GM12892 (cell line): ENCODE measurements around the gene AIFM1.

Experiments
- POLR2A ChIP-seq: IDR thresholded peaks from 2 replicates; pipeline ENCODE4 v1.6.1; 2011; ENCODE audit warnings: low read depth, low read length, control low read depth
- POLR2AphosphoS5 ChIP-seq: IDR thresholded peaks from 2 replicates; pipeline ENCODE4 v1.6.1; 2011; ENCODE audit warnings: low read depth, low read length, control low read depth
- TAF1 ChIP-seq: IDR thresholded peaks from 2 replicates; pipeline ENCODE4 v1.6.1; 2011; ENCODE audit warnings: low read depth, mild to moderate bottlenecking, control low read depth, low read length, borderline replicate concordance

DNA sequence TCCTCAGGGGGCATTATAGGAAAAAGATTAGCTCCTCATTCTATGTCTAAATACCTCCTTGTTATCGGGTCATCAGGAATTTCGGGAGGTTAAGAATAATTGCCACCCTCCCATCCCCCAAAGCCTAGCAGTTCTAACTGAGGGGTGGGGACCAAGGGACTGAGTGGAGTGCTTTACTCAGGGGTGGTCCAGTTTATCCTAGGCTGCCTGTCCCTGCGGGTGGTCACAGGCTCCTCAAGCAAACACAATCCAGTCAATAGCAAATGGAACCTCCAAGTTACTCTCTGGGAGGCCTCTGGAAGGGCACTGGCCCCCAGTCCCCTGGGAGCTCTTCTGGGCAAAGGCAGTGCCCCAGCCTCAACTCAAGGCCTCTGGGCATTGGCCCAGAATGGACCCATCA lies 62.0 kb downstream of the AIFM1 start:
- TF ChIP-seq POLR2A = no peak
- TF ChIP-seq TAF1 = no peak
- no peak for TF ChIP-seq POLR2AphosphoS5
